HG03558 (cell line): ENCODE results near the gene NCAM1.

Experiments used
- ATAC-seq: cut with Tn5 transposase; IDR thresholded peaks from one replicate; pipeline ENCODE4 v1.9.1; 2021; ENCODE audit warnings: moderate number of reproducible peaks; ENCODE audit not compliant: unreplicated experiment; ENCODE audit errors: extremely low read depth

Gene NCAM1

GRCh38 chr11:113161711-113162591 is 200.7 kb downstream of the NCAM1 start:
- no peak for ATAC-seq

DNA sequence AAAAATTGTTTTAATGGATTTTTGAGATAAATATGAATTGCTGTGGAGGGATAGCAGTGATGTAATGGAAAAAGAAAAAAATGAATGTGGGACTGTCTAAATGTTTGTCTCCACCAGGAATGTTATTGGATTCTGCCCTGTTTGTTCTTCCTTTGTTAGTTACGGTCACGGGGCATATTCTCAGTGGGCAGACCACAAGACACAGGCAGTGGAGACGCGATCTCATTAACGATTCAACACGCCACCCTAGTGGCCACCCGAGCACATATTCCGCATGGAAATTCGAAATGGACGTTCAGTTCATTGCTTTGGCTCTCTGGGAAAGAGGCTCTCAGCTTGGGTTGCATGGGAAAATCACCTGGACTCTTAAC is 201.4 kb downstream of the NCAM1 start:
- no peak for ATAC-seq

DNA sequence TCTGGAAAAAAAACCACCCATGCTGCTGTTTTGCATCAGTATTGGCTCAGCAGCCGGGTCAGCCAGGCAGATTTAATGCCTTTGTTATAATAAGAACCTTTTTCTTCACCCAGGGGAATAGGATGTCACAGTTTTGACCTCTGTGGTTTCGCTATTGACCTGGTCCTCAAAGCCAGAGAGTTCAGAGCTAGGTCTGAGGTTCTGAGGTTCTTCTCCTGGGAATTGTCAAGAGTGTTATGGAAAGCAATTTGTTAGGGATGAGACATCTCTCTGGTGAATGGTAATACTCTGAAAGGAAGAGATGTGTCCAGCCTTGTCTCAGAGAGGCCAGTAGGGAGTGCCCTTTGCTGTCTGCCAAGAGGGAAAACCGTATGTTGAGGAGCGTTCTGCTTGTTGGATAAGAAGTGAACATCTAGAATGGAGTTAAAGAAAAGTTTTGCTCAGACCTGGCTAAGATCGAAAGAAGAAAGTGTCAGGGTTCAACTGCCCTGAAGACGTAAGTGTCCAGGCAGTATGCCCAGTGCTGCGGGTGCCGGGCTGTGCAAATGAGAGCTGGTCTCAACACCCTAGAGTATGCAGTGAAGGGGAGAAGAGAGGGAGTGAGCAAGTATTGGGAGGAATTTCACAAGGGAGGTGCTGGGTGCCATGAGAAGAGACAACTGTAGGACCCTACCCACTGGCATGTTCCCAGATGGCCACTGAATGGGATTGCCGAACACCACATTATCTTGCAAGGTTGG is 202.2 kb downstream of the NCAM1 start:
- ATAC-seq, result no peak

DNA sequence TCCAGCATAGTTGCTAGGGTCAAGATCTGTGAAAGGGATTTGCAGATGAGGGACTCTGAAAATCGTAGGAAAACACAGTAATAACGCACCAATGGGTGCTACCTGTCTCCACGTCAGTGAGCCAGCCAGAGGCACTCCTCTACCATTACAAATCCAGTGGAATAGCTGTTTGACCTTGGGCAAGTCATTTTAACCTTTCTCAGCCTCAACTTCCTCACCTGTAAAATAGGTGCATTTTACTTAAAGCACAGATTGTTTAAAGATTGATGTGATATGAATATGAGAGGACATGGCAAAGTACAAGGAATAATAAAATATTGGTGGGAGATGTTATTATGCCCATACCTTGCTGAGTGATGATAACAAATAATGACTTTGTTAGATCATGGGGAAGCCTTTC is 205.1 kb downstream of the NCAM1 start:
- ATAC-seq, result no peak

DNA sequence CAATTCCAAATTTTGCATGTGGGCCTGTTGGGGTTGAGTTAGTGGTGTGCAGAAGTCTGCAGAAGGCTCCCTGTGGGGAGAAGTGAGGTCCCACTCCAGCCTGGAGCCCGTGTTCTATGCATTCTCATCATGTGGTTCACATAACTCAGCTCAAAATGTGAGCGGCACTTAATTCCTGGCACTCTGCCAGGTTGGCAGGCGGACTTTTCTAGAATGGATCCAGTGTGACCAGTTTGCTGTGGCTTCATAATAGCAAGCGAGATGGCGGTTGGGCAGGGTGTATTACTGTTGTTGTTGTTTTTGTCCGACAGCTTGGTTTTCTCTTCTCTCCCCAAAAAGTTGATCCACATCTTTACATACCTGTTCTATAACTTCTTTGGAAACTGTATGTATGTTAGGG is 206.4 kb downstream of the NCAM1 start:
- no peak for ATAC-seq

DNA sequence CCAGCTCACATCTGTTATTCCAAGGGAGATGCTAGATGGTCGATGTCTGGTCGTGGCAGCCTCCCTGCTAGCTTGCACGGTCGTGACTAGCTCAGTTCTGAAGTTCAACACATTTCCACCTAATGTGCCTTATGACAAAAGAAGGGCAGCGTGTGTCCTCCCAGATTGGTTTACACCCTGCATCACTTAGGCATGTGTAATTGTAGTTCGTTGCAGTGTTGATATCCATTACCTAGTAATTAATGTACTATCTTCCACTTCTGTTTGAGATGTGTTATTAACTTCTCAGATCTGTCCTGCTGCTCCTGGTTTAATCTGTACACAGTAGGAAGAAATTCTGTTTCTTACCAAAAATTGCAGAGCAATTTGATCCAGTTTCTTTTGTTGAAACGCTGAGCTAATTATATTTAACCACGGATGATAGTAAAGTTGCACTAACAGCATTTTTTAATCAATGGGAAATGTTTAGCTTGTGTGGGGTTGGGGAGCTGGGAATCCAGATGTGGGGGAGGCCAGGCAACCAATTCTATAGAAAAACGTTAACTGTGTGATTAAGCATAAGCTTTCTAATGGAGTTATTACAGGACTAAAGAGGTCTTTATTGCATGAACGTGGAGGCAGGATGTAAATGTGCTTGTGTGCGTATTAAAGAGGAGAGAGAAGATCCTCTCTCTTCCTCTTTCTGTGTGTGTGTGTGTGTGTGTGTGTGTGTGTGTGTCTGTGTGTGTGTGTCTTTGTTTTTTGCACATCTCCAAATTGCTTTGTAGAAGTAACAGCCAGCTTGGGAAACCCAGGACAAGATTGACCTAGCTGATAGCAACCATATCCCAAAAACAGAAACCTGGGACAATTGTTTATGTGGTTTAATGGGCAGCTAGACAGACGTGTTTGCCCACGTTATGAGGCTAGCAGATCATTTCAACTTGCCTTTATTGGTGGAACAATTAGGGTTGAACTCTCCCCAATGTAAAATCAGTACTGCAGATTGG is 207.4 kb downstream of the NCAM1 start:
- no peak for ATAC-seq

DNA sequence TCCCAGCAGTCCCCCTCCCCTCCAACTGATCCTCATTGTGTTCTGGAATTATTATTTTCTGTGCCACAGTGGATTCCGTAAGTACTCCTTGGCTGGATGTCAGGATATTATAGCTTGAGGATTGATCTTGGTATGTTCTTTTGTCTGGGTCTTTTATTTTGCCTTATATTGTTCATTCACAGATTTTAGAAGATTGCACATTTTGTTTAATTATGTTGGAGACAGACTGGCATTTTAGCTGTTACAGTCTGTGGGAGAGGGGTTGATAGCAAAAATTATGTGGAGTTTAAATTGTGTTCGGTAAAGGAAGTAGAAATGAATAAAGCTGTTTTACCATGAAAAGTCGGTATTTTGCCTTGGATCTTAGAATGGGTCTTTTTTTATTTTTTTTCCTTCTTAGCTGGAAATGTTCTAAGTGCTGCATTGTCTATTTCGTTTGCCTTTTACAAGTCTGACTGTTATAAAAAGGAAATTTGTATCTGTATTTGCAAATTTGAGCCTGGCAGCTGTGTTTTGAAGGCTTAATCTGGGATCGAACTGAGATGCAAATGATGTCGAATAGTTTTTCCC is 211.2 kb downstream of the NCAM1 start:
- ATAC-seq, result no peak

DNA sequence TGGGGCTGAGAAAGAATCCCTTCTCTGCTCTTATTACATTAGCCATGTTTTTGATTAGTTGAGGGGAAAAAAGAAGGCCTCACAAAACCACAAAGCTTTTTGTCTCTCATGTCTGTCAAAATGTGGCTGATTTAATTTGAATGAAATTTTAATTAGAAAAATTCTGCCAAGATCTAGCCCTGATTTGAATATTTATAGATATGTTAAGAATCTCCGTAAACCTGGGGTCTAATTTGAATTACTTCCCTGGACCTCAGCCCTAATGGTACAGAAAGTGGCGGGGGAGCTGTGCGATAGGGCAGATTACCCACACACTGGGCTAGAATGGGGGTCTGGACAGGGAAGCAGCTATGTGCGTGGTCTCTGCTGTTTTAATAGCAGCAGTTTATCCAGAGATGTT is 211.9 kb downstream of the NCAM1 start:
- ATAC-seq, result no peak

DNA sequence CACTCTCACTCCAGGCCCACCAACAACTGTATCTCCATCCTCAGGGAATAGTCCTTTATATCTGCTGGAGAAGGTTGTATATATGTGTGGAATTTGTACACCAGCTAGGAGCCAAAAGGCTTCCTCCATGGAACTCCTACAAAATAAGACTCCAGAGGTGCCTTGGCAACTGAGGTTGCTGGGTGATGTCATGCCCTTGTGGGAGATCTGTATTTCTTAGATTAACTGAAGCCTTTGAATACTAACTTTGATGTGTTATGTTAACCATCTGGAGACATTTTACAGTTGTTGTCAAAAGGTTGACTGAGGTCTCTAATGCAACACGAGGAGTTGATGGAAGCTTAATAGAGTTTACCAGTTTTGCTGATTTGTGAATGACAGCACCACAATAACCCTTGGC is 213.7 kb downstream of the NCAM1 start:
- ATAC-seq, result no peak

DNA sequence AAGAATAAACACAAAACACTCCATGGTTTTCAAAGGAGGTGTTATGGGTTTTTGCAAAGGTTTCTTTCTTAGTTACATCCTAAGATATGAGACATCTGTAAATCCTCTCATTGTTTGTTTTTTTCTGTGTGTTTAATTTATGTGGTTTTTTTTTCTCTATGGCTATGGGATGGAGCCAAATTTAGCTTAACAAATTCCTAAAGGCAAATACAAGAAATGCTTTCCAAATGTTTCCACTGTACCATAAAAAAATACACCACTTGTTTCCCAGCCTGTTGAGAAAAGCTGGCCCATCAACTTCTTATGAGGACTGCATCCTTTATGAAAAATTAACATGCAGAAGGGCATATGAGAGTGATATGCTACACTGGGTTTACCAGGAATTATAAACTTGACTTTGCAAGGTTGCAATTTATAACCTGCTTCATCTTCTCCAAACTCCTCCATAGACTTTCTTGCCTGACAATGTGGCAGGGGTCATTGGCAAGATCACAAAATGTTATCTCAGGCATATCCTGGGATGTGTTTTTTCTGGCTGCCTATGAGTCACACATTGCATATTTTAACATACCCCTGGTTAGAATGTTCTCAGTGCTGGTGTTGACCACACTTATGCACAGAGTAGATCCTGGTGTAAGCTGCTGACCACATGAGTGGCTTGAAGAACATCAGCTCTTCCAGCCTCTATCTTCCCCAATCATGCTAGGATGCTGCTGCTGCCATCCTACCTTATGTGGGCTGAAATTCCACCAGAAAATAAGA is 215.6 kb downstream of the NCAM1 start:
- ATAC-seq, result no peak

- ATAC-seq, result no peak
Observed at GRCh38 chr11:113177671-113178070, 216.5 kb downstream of the NCAM1 start.

DNA sequence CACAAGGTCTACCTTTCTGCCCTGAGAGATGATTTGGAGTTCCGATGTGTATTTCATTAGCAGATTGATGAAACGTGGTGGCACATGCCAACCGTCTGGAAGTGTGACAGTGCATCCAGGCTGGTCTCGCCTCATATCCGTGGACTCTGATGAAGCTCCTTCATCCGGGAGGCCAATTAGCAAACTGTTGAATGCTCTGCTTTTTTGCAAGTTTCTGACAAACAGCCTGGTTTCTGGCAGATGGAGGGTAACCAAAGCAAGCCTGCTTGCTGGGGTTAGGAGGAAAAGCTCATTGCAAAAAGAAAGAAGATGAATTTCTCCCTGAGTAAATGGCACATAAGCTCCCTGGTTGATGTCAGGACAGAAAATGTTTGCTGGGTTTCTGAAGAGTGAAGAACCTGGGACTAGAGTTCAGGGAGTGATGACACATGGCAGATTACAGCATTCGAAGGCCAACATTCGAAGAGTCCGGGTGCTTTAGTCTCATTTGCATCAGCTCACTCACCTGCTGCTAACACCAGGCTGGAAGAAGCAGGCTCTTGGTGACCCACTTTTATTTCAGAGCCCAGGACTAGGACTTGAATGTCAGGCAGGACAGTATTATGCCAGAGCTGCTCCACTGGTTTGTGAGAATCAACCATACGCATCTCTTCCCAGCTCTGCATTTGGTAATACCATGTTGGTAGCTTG is 217.3 kb downstream of the NCAM1 start:
- ATAC-seq, result no peak

DNA sequence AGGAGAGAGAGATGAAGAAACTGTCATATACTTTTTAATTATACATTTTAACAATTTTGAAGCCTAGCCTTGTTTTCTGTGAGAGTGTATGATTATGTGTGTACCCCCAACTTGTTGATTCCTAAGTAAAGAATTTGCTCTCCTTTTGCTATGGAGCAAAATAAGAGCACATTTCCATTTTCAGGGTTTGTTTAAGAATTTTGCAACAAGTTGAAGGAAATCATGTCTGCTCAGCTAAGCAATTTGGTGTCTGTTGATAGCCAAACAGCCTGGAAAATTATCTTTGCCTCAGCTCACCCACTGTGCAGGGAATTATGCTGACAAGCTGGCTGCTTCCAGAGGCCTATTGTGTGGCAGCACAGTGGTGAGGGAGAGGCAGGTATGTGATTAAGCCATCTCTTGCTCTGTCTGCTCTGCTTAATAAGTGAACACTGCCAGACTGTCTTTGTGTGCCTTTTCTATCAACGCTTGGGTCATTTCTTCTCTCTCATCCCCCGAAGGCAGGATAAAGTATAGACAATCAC is 218.0 kb downstream of the NCAM1 start:
- no peak for ATAC-seq

GRCh38 chr11:113181094-113181493 is 219.9 kb downstream of the NCAM1 start:
- no peak for ATAC-seq

- ATAC-seq, result no peak
Observed at GRCh38 chr11:113182288-113182687, 221.1 kb downstream of the NCAM1 start.

DNA sequence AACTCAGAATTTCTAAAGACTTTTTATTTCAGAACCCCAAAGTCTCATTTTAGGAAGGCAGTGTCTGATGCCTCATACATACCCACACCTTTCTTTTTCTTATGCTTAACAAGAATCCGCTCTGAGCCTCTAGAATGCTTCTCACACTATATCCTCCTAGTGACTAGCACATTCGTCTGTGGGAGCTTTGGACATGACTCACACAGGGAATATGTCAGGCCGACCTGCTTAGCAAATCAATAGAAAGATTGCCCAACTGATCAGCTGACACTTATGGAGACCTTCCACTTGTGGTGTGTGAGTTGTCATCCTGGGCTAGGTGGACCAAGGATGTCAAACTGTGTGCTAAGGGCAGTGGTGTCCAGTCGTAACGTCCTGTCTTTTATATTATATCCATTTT is 223.3 kb downstream of the NCAM1 start:
- ATAC-seq, result no peak

DNA sequence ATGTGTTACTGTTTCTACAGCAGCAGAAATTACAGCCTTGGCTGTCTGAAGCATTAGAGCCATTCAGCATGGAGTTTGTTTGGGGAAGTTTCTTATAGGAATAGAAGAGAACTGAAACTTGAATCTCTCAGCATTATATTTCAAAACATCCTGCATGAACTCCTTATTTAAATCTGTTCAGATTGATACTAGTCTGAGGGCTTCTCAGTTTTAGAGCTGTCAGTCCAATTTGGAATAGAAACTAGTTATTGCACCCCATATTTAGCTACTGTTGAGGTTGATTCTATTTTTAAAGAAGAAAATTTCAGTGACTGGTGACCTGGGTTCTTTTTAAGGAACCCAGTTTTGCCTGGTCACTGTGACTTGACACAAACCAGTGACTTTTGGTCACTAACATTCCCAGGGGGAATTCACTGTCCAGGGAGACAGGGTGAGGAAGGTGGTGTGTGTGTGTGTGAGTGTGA is 227.2 kb downstream of the NCAM1 start:
- ATAC-seq, result no peak

DNA sequence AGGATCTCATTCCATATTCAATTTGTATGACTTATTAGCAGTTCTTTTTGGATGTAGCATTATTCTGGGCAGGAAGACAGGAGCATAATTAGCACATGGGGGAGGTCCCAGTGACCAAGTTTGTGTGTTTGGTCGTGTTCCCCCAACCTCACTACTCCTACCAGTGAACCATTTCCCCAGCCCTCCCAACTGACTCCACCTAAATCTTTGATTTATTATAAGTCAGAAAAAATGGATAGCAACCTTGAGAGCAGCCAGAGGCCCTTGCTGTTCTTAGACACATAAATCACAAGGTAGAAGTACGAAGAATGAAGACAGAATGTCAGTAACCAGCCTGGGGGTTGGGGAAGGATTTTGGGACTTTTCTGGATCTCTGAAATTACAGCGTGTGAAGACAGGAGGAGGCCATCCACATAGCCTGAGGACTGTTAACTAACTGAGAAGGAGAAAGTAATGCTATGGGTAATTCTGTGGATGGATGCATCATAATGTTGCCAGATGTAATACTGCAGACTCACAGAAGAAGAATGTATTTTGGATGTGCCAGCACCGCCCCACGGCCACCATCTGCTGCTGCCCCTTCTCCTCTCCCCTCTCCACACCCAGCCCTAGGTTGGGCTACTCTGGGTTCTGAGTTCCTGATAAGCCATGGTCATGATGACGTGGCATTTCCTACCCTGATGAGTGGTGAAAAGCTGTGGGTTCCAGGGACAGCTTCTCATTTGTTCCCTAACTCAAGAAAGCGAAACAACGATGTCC is 228.9 kb downstream of the NCAM1 start:
- no peak for ATAC-seq
